Trophoblast cell (in vitro differentiated cells and primary cell): ENCODE measurements around the gene SLC17A8.
A peak's percentile ranks its signal among the peaks of the same experiment; 100 is the strongest.
"Not testable (repeated sequence)": the region's sequence is repeated elsewhere in the genome, so short reads cannot be mapped to it uniquely, and the experiment has no call there.

Experiments used
- DNase-seq, 2 donors: peaks; one replicate each; pipeline ENCODE4 v3.0.0-alpha.2; 2016
- H2AFZ ChIP-seq: 2 replicates; pipeline ENCODE4 v1.6.1; 2013; ENCODE audit warnings: low read length, moderate library complexity, mild to moderate bottlenecking; ENCODE audit not compliant: insufficient read depth, poor library complexity
- H2AK5ac ChIP-seq: 2 replicates; pipeline ENCODE4 v1.6.1; 2013; ENCODE audit warnings: mild to moderate bottlenecking, low read length
- H2BK120ac ChIP-seq: 2 replicates; pipeline ENCODE4 v1.6.1; 2013; ENCODE audit warnings: low read length, mild to moderate bottlenecking, moderate library complexity; ENCODE audit not compliant: insufficient read depth, poor library complexity
- H2BK12ac ChIP-seq: 2 replicates; pipeline ENCODE4 v1.6.1; 2013; ENCODE audit warnings: mild to moderate bottlenecking, low read length, moderate library complexity
- H2BK5ac ChIP-seq: 2 replicates; pipeline ENCODE4 v1.6.1; 2013; ENCODE audit warnings: low read length, low read depth, moderate library complexity, mild to moderate bottlenecking; ENCODE audit not compliant: poor library complexity
- H3K14ac ChIP-seq: 2 replicates; pipeline ENCODE4 v1.6.1; 2013; ENCODE audit warnings: mild to moderate bottlenecking, low read length
- H3K18ac ChIP-seq: 2 replicates; pipeline ENCODE4 v1.6.1; 2013; ENCODE audit warnings: mild to moderate bottlenecking, low read length
- H3K23ac ChIP-seq: 2 replicates; pipeline ENCODE4 v1.6.1; 2013; ENCODE audit warnings: low read length
- H3K27ac ChIP-seq: 2 replicates; pipeline ENCODE4 v1.5.1; 2013; ENCODE audit warnings: low read depth, mild to moderate bottlenecking, inconsistent platforms, low read length, moderate library complexity
- H3K27me3 ChIP-seq: 2 replicates; pipeline ENCODE4 v1.6.1; 2013; ENCODE audit warnings: inconsistent platforms, mild to moderate bottlenecking, low read length, moderate library complexity; ENCODE audit not compliant: insufficient read depth
- H3K36me3 ChIP-seq, 2 experiments: 1 replicate in 1 of 2; 2 replicates in 1 of 2; pipeline ENCODE4 v1.6.1; 2013; ENCODE audit warnings: low read length in 2 of 2, mild to moderate bottlenecking in 2 of 2, moderate library complexity in 1 of 2; ENCODE audit not compliant: insufficient read depth in 2 of 2, control insufficient read depth in 1 of 2
- H3K4ac ChIP-seq: 2 replicates; pipeline ENCODE4 v1.6.1; 2013; ENCODE audit warnings: low read depth, mild to moderate bottlenecking, low read length, moderate library complexity
- H3K4me1 ChIP-seq, 2 experiments: 1 replicate in 1 of 2; 2 replicates in 1 of 2; pipeline ENCODE4 v1.6.1; 2013; ENCODE audit warnings: low read length in 2 of 2, mild to moderate bottlenecking in 2 of 2, moderate library complexity in 1 of 2; ENCODE audit not compliant: insufficient read depth in 2 of 2, control insufficient read depth in 1 of 2
- H3K4me2 ChIP-seq: 2 replicates; pipeline ENCODE4 v1.6.1; 2013; ENCODE audit warnings: inconsistent platforms, mild to moderate bottlenecking, low read length, moderate library complexity
- H3K4me3 ChIP-seq: 2 replicates; pipeline ENCODE4 v1.5.1; 2013; ENCODE audit warnings: mild to moderate bottlenecking, low read depth, low read length, inconsistent platforms
- H3K79me1 ChIP-seq: one replicate; pipeline ENCODE4 v1.6.1; 2013; ENCODE audit warnings: low read length
- H3K79me2 ChIP-seq: 2 replicates; pipeline ENCODE4 v1.6.1; 2013; ENCODE audit warnings: low read length, mild to moderate bottlenecking; ENCODE audit not compliant: control insufficient read depth, insufficient read depth, poor library complexity
- H3K9ac ChIP-seq: 2 replicates; pipeline ENCODE4 v1.6.1; 2013; ENCODE audit warnings: mild to moderate bottlenecking, low read length
- H3K9me3 ChIP-seq: 2 replicates; pipeline ENCODE4 v1.6.1; 2013; ENCODE audit warnings: low read depth, mild to moderate bottlenecking, control low read depth, inconsistent platforms, low read length; ENCODE audit not compliant: insufficient read depth
- H4K12ac ChIP-seq: 2 replicates; pipeline ENCODE4 v1.6.1; 2013; ENCODE audit warnings: low read depth, mild to moderate bottlenecking, low read length, moderate library complexity
- H4K8ac ChIP-seq: 2 replicates; pipeline ENCODE4 v1.6.1; 2013; ENCODE audit warnings: low read depth, mild to moderate bottlenecking, low read length, moderate library complexity
- H4K91ac ChIP-seq: one replicate; pipeline ENCODE4 v1.6.1; 2013; ENCODE audit warnings: low read depth, mild to moderate bottlenecking, low read length, moderate library complexity
- WGBS: extraction: QIAGEN DNeasy Blood & Tissue Kit; methylation state at CpG from one replicate; pipeline ENCODE4 v1.1.7; 2013; ENCODE audit warnings: missing lambda C conversion rate; ENCODE audit not compliant: insufficient read length, insufficient coverage; ENCODE audit errors: extremely low coverage; 5-methylcytosine and 5-hydroxymethylcytosine counted together

The SLC17A8 gene

DNA sequence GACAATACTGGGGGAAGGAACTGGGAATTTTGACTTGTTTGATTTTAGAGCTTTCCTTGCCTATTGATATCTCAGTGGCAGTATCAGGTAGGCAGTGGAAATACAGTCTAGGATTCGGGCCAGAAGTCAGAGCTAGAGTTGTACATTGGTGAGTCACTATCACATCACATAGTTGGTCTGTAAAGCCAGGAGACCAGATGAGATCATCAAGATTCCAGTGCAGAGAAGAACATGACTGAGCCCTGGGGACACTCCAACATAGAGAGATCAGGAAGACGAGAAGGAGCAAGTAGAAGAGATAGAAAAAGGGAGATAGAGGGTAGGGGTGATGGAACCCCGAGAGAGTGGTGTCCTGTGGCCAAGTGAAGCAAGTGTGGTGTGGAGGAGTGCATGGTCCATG is 70.2 kb downstream of the SLC17A8 start:
- H3K18ac ChIP-seq: no peak overlapping the region
- no peak overlapping the region for H3K23ac ChIP-seq
- H2AFZ ChIP-seq: no peak overlapping the region
- no peak overlapping the region for H4K12ac ChIP-seq
- no peaks in the 10 kb centered on the region for H3K27me3 ChIP-seq
- no peak overlapping the region for H2BK12ac ChIP-seq
- no peaks in the 10 kb centered on the region for H3K79me2 ChIP-seq
- H3K4me2 ChIP-seq: no peak overlapping the region
- H3K36me3 ChIP-seq: no peaks in the 10 kb centered on the region
- no peak overlapping the region for H3K14ac ChIP-seq
- no peak overlapping the region for H2AK5ac ChIP-seq
- no peak overlapping the region for H2BK120ac ChIP-seq
- no CpG with 5 or more reads among the region's 3 CpGs for WGBS
- no peaks in the 10 kb centered on the region for H3K79me1 ChIP-seq
- H3K4me3 ChIP-seq: no peak overlapping the region
- no peak overlapping the region for H2BK5ac ChIP-seq
- no peak overlapping the region for H4K91ac ChIP-seq
- DNase-seq: peak; percentile 35 to 75
- peaks cover 3% of the 10 kb centered on the region in 2 experiments for H3K4me1 ChIP-seq
- no peak overlapping the region for H4K8ac ChIP-seq
- H3K9ac ChIP-seq: no peak overlapping the region
- H3K27ac ChIP-seq: no peak overlapping the region
- no peaks in the 10 kb centered on the region for H3K9me3 ChIP-seq
- H3K4ac ChIP-seq: no peak overlapping the region

DNA sequence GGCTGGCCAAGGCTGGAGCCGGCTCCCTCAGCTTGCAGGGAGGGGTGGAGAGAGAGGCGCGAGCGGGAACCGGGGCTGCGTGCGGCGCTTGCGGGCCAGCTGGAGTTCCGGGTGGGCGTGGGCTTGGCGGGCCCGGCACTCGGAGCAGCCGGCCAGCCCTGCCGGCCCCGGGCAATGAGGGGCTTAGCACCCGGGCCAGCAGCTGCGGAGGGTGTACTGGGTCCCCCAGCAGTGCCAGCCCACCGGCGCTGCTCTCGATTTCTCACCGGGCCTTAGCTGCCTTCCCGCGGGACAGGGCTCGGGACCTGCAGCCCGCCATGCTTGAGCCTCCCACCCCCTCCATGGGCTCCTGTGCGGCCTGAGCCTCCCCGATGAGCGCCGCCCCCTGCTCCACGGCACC is 73.4 kb downstream of the SLC17A8 start:
- no CpG with 5 or more reads among the region's 32 CpGs for WGBS
- H2AK5ac ChIP-seq, DNase-seq: not testable (repeated sequence)

DNA sequence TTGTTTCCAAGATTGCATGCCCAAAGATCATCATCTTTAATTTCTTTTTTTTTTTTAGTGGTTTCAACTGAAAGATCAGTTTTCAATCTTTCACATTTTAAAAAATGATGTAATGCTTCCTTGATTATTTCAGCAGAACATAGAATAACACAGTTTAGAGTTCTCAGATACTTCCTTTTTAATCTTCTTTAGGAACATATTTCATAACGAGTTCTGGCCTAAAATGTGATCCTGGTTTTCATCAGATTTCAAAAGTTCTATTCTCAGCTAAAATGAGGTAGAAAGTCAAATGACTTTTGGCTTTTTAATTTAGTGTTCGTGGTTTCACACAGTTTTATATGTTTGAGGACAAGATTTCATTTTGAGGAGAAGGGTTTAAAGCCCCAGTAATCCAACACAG is 76.8 kb downstream of the SLC17A8 start:
- H3K79me2 ChIP-seq: no peaks in the 10 kb centered on the region
- no peaks in the 10 kb centered on the region for H3K4me1 ChIP-seq
- no peak overlapping the region for H3K14ac ChIP-seq
- no CpG with 5 or more reads among the region's 2 CpGs for WGBS
- no peak overlapping the region for H3K23ac ChIP-seq
- no peak overlapping the region for H2AK5ac ChIP-seq
- H3K18ac ChIP-seq: no peak overlapping the region
- H3K4me3 ChIP-seq: no peak overlapping the region
- H2BK5ac ChIP-seq: no peak overlapping the region
- no peaks in the 10 kb centered on the region for H3K36me3 ChIP-seq
- no peak overlapping the region for H2BK120ac ChIP-seq
- H2AFZ ChIP-seq: no peak overlapping the region
- no peak overlapping the region for H3K27ac ChIP-seq
- no peak overlapping the region for H3K4ac ChIP-seq
- no peak overlapping the region for H4K8ac ChIP-seq
- no peak overlapping the region for H4K12ac ChIP-seq
- no peak overlapping the region for H2BK12ac ChIP-seq
- no peak for DNase-seq
- no peak overlapping the region for H4K91ac ChIP-seq
- H3K9me3 ChIP-seq: no peaks in the 10 kb centered on the region
- H3K9ac ChIP-seq: no peak overlapping the region
- H3K4me2 ChIP-seq: no peak overlapping the region
- H3K27me3 ChIP-seq: no peaks in the 10 kb centered on the region
- no peaks in the 10 kb centered on the region for H3K79me1 ChIP-seq

More for the DNA sequence above, 73.4 kb downstream of the SLC17A8 start:
- H3K4me3 ChIP-seq, H3K27ac ChIP-seq, H4K8ac ChIP-seq, H3K4me2 ChIP-seq, H3K4ac ChIP-seq, H2BK5ac ChIP-seq, H3K23ac ChIP-seq, H3K9ac ChIP-seq, H3K79me2 ChIP-seq, H4K91ac ChIP-seq, H3K79me1 ChIP-seq, H2BK120ac ChIP-seq, H3K27me3 ChIP-seq, H3K36me3 ChIP-seq, H2AFZ ChIP-seq, H3K14ac ChIP-seq, H3K18ac ChIP-seq, H3K4me1 ChIP-seq, H2BK12ac ChIP-seq, H3K9me3 ChIP-seq, H4K12ac ChIP-seq: not testable (repeated sequence)

DNA sequence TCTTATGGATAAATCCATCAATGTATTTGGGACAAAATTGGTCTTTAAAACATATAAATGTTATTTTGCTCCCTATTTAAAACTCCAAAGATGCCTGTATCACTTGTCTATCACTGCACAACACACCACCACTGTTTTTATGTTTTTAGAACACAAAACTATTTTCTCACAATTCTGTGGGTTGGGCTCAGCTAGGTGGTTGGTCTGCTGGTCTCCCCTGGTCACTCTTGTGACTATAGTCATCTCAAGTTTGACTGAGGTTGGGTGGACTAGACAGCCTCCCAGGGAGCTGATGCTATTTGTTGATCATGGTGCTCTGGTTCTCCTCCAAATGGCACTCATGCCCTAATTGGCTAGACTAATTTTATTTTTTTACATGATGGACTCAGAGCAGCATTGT is 77.3 kb downstream of the SLC17A8 start:
- Histone ChIP-seq H3K14ac (no peak overlapping the region), H3K79me1 (no peaks in the 10 kb centered on the region), H3K27ac (no peak overlapping the region), H3K27me3 (no peaks in the 10 kb centered on the region), H3K9me3 (no peaks in the 10 kb centered on the region), H2BK12ac (no peak overlapping the region), H3K4ac (no peak overlapping the region), H2AK5ac (no peak overlapping the region), H2BK5ac (no peak overlapping the region), H3K4me3 (no peak overlapping the region), H3K9ac (no peak overlapping the region), H3K4me2 (no peak overlapping the region), H3K23ac (no peak overlapping the region), H3K36me3 (no peaks in the 10 kb centered on the region), H4K8ac (no peak overlapping the region), H3K4me1 (no peaks in the 10 kb centered on the region), H3K18ac (no peak overlapping the region), H4K12ac (no peak overlapping the region), H3K79me2 (no peaks in the 10 kb centered on the region), H2BK120ac (no peak overlapping the region), H4K91ac (no peak overlapping the region), H2AFZ (no peak overlapping the region)
- DNase-seq: no peak
